Muscle of back (tissue), 11 donors: ENCODE measurements around the gene UBE3C. TPM values are rescaled to one million over a fixed set of nuclear protein-coding genes. Genes with fewer than 3 reads are reported as not detected.
"Not testable (repeated sequence)": the region's sequence is repeated elsewhere in the genome, so short reads cannot be mapped to it uniquely, and the experiment has no call there.

ENCODE experiments used
- DNase-seq, 3 donors: peaks; one replicate each; pipeline versions ENCODE4 v3.0.0 to v3.0.0-alpha.2; 2013
- polyA plus RNA-seq, 10 donors: library from polyadenylated mRNA; unstranded; fragments of 120-200 nt; gene quantifications; one replicate each; pipeline ENCODE4 v1.2.1, GENCODE V29; 2013; ENCODE audit not compliant: insufficient read length in 10 of 10

Gene UBE3C
- polyA plus RNA-seq, 10 donors, result 30.4 to 39.0 (median 34.7) TPM

DNA sequence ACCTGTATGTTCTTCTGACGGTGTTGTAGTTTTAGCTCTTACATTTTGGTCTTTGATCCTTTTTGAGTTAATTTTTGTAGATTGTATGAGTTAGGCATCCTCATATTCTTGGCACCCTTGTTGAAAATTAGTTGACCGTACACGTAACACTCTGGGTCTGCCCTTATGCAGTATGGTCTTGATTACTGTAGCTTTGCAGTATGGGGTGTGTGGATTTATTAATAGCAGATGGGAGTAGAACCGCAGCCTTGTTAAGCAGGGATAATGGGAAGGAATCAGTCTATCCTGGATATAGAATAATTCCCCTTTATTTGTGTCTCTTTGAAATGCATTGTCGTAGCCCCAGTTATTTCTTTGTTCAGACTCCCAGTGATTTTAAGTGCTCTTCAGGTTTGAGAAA lies 95.5 kb downstream of the UBE3C start:
- peak in 1 of 3 donors; percentile 51 for DNase-seq

DNA sequence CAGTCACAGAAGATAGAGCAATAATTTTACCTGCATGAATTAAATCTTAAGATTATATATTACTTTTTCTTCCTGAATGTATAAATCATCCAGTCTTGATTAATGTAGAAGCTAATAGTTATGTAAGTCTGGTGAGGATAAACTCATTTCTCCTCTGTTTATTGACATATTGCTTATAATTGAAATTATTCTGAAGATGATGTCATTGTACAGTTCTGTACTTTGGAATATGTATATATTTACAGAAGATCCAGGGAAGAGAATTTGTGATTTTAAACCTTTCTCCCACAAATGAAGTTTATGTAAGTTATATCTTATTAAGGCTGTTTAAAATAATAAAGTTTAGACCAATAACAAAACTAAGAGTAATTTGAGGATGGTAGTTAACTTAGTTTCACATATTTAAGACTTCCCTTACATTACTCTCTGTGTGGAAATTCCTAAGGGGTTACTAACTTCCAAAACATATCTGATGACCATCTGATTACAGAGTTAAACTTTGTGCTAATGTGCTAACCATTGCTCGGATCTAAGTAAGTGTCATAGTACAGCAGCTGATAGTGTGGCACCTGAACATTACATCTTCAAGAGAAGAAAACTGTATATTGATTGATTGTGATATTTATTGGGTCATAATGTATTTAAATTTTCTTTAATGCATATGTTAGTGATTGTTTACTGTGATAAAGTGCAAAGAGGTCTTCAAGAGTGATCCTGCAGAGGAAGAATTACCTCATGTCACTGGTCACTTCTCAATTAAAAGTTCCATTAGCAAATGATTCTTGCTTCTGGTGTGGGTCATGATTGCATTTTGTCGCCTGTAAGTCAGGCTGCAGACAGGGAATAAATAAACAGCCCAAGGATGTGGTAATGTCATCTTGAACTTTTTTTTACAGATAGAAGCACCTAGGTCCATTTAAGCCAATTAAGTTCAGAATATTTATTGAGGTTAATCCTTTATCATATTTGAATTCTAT lies 96.9 kb downstream of the UBE3C start:
- peak in 1 of 3 donors; percentile 20 for DNase-seq

DNA sequence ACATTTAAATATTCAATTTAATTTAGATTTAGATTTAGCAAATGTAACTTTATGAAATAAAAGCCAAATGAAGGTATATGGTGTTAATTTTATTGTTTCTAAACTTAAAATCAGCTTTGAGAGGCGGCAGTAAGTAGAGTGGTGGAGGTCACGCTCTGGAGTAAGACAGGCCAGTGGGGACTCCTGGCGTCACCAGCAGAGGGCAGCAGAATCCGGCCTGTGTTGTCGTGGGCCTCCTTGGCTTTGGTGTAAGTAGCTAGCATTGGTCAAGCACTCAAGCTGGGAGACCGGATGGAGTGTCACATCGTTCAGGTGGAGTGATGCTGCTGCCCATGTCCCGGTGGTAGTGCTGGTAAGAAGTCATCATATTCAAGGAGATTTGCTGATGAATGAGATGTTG lies 99.4 kb downstream of the UBE3C start:
- DNase-seq, result no peak

DNA sequence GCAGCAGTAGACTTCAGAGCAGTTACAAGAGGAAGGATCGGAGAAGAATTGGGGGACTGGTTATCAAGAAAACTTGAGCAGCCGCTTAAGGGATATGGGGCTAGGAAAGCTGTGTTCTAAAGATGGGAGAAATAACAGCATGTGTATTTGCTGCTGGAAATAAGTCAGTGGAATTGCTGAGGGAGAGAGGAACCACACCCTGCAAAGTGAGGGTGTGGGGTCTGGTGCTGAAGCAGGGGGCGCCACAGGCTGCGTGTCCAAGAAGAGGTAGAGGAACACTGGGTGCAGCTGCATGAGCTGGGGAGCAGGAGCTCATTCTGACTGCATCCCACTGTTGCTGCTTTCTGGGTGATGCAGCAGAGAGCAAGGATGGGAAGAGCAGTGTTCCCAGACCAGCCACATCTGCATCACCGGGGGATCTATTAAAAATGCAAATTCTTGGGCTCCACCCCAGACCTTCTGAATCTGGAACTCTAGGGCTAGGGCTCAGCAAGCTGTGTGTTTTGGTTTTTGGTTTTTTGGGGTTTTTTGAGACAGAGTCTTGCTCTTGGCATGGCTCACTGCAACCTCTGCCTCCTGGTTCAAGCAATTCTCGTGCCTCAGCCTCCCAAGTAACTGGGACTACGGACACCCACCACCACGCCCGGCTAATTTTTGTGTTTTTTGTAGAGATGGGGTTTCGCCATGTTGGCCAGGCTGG lies 101.0 kb downstream of the UBE3C start:
- no peak for DNase-seq

DNA sequence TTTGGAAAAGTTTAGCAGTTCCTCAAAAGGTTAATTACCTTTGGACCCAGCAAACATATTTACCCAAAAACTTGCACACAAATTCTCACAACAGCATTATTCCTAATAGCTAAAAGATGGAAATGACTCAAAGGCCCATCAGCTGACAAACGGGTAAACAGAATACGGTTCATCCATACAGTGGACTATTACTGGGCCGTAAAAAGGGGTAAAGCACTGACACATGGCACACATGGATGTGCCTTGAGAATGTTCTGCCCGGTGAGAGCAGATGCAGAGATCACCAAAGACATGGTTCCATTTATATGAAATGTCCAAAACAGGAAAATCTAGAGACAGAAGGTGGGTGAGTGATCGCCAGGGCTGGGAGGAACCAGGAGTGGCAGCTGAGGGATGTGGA lies 102.9 kb downstream of the UBE3C start:
- no peak for DNase-seq

DNA sequence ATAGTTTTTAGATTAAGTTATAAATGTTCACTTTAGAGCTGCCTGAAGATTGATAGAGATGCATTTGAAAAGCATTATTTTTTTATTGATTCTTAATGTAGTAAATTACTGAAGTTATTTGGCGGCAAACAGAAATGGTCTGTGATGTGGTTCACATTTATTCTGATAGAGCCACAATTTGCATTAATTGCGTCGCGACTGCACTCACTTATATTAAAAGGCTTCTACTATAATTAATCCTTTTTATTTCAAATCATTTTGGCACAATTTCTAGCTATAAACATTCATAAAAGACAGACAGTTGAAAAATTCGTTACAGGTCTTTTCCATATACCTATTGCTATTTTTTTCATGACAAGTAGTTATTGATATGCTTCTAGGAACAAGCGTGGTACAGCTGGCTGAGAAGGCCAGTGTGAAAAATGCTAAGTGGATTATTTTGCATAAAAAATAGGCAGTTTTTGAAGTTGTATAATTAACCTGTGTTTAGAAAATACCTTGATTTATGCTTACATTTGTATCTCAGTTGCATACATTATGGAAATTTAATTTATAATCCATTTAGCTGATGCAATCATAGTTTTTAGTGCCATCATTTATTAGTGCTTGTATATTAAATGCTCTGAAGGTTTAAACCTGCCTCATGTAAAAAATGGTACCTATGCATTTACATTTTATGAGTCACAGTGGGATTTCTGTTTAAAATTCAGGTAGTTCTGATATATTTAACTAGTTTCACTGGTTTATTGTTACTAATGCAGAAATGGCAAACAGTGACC lies 106.0 kb downstream of the UBE3C start:
- DNase-seq, result no peak

DNA sequence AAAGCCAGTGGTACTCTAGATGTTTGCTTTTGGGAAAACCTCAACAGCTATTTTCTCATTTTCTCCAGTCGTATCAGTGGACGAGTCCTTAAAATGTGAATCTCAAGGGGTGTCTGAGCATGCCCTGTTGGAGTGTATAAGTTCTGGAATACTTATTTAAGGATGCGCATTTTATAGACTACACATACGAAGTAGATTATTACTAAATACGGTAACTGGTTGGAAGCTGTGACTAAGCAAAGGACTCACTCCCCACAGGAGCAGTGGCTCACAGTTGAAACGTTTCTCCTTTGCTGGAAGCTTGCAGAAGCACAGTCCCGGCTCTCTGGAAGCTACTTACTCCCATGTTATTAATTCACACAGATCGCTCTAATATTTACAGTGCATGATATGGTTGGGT lies 107.3 kb downstream of the UBE3C start:
- DNase-seq, result no peak

DNA sequence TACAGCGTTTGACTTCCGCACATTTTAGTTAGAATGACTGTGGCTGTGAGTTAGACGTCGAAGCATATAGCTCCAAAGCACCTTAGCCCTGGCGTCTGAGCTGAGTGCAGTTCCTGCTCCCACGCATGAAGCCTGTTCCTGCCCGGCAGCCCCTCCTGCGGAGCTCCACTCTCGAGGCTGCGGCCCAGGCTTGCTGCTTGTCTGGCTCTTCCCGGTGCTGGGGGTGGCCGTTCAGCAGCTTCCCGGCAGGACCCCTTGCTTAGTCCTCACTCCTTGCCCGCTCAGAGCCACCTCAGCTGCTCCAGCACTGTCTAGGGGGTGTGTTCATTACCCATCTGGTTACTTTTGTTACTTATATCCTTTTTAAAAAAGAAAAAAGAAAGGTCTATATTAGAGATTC lies 109.9 kb downstream of the UBE3C start:
- DNase-seq, result no peak

DNA sequence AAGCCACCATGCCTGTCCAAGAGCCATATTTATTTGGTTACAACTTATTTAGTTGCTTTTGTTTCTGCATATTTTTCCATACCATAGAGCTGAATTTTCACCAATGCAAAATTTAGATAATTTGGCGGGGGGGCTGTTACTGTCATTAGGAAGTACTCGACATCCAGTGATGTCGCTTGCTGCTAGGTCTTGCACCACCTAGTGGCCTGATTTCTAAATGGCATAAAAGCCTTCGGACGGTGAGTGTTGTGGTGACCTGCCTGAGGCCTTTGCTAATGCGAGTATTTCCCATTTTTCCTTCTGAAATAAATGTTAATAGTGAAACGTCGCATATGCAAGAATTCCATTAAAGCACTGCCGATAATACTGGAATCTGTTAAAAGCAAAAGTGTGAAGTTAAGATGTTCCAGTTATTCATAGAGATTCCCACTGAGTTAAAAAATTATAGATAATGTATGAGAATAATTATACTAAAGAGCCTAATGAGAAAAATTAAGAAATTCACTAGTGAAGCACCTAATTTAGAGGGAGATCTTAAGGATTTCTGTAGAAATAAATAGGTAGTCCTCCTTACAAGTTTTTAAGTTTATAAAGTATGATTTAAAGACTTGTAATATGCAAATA lies 112.0 kb downstream of the UBE3C start:
- peak in 2 of 3 donors; percentile 39 to 55 for DNase-seq

DNA sequence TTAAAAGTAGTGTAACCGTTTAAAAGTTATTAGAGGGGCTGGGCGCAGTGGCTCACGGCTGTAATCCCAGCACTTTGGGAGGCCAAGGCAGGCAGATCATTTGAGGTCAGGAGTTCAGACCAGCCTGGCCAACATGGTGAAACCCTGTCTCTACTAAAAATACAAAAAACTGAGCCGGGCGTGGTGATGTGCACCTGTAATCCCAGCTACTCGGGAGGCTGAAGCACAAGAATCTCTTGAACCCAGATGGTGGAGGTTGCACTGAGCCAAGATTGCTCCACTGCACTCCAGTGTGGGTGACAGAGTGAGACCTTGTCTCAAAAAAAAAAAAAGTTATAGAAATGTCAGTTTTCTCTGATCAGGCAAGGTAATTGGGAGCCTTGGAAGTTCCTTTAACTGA lies 113.1 kb downstream of the UBE3C start:
- DNase-seq, result not testable (repeated sequence)

DNA sequence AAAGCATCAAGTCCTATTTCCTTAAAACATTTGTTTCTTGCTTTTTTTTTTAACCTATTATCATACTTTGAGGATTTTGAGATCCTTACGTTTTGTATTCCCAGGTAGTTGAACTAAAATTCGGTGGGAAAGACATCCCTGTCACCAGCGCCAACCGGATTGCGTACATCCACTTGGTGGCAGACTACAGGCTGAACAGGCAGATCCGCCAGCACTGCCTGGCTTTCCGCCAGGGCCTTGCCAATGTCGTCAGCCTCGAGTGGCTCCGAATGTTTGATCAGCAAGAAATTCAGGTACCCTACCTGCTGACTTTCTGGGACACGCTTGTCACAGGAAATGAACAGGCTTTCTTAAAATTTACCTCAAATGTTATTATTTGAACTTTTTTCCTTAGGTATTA lies 115.1 kb downstream of the UBE3C start:
- DNase-seq, result no peak

DNA sequence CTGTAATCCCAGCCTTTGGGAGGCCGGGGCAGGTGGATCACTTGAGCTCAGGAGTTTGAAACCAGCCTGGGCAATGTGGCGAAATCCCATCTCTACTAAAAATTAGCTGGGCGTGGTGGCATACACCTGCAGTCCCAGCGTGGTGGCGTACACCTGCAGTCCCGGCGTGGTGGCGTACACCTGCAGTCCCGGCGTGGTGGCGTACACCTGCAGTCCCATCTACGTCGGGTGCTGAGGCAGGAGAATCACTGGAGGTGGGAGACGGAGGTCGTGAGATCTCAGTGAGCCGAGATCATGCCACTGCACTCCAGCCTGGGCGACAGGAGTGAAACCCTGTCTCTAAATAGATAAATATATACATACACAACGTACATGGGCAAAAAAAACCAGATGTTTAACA lies 116.1 kb downstream of the UBE3C start:
- DNase-seq, result not testable (repeated sequence)

DNA sequence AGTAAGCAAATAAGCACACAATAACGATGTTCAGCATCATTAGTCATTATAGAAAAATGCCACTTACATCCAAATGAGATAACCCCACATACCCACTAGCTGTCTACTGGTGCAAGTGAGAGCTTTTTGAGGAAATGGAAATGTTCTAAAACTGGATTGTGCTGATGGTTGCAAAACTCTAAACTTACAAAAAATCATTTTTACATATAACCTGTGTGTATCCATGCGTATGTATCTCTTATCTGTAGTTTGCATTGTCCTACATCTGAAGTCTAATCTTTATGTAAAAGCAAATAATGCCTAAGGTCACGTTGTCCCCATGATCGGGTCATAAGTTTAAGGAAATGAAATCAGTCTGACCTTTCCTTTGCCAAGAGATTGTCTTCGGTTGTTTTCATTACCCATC lies 116.5 kb downstream of the UBE3C start:
- DNase-seq, result no peak

DNA sequence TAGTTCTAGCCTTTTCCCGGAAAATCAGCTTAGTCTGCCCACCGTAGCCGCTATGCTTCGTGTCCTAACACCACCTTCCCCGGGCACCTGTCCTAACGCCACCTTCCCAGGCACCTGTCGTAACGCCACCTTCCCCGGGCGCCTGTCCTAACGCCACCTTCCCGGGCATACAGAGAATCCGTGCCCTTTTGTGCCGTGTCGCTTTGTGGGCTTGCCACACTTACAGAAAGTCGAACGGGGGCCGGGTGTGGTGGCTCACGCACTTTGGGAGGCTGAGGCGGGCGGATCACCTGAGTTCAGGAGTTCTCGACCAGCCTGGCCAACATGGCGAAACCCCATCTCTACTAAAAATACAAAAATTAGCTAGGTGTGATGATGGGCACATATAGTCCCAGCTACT lies 124.4 kb downstream of the UBE3C start:
- no peak for DNase-seq

DNA sequence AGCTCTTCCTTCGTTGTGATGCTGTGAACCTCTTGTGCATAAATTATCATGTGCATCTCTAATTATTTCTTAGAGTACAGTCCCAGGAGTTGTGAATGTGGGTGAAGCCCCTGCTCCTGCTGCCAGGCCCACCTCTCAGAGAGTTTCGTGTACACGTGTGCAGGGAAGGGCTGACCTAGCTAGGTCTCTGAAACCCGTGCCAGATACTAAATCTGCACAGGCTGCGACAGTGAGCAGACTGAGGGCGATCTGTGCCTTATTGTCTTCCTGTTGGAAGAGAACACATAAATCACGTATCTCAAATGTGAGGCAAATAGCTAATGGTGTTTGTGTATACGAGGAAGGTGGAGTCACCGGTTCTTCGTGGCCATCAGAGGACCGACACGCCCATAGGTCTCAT lies 126.3 kb downstream of the UBE3C start:
- DNase-seq, result no peak

DNA sequence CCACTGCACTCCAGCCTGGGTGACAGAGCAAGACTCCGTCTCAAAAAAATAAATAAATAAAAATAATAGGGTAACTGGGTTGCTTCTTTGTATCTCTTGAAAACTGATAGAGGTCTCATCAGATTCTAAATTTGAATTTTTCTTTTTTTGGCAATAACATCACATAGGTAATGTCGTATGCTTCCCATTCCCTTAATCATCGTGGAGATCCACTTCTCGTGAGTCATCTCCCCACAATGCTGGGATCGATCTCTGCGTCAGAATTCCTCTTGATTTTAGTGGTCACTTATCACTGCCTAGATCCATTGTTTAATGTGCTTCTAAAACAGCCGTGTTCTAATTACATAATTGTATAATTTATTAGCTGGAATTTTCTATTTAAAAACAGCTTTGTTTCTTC lies 127.5 kb downstream of the UBE3C start:
- no peak for DNase-seq

DNA sequence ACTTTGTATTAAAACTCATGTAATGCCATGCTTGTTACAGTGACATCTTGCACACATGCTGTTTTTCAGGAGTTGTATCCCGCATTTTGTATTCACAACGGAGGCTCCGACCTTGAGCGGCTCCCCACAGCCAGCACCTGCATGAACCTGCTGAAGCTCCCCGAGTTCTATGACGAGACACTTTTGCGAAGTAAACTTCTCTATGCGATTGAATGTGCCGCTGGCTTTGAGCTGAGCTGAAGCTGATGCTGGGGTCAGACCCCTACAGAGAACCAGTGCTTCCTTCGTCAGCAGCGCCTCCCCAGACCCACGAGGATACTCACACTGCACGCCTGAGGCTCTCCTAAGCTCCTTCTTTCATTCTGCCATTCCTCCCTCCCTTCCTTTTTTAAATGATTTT lies 128.8 kb downstream of the UBE3C start:
- DNase-seq, result no peak

DNA sequence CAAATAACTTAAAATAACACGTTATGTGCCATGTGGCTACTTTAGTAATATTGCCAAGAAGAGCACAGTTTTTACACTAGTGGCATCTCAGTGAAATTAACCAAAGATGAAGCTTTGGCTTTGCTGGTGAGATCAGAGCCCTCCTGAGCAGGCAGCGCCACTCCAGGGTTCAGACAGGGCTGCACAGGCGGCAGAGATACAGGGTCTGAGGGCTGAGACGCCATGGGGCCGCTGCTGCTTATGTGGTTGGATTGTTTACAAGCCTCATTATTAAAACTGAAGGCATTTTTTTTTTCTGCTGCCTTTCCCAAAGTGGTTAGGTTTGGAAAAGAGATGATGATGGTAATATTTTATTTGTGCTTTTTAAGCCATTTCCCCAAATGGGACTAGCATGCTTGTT lies 129.2 kb downstream of the UBE3C start:
- DNase-seq, result no peak

DNA sequence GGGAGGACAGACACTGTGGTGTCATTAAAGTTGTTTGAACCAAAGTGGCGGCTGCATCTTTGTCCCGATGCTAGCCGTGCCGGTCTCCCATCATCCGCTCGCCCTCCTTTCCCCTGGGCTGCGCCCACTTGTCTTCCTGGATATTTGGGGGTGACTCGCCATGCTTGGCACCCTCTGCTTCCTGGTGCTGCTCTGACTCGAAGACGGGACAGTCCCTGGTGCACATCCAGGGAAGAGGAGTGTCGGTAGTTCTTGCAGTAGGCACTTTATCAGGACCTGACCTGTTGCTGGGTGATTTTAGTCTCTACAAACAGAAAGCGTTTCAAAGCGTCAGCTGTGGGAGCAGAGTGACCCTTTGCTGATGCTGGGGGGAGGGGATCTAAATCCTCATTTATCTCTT lies 129.8 kb downstream of the UBE3C start:
- no peak for DNase-seq

DNA sequence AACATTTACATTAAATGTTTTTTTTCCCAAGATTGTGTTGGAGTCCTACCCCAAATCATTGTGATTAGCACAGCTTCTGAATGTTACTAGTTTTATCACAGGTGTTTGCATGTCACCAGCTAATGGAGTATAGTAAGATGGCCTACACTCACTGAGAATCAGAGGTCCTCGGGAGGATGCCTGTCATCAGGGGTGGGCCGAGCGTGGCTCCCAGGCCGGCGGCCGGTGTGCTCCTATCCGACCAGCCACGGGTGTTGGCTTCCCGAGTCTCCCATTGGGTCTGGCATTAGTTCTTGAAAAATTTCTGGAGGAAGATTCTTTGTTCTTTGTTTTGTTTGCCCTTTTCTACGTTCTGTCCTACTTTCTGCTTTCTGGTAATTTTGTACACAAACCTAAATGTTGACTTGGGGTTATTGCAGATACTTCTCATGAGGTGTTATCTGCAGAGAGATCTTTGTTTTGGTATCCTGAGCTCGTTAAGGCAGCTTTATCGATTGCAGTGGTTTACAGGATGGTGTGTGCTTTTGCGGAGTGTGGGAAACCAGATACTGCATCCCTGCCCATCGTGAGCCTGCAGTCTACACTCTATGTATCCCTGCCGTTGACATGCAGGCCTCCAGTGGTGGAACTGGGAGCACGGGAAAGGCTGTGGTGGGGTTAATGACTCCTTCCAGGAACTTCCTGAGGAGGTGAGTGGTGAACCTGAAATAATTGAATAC lies 130.8 kb downstream of the UBE3C start:
- no peak for DNase-seq

DNA sequence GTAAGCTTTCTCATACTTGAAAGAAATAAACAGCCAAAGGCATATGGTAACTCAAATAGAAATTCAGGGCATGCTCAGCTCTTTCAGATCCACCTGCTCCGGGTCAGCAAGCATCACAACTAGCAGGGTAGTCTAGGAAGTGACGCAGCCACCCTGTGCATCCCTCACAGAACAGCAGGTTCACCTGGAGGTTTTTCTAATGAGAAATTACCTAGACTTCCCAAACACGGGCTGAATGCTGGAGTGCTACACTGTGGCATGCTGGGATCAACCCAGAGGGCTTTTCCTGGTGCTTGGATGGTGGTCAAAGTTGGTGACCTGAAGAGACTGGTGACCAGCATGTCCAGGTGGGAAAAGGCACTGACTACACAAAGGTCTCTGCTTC lies 131.3 kb downstream of the UBE3C start:
- DNase-seq, result no peak
